A549 treated with ZK216348 at 1 μM for 4 hours (cell line): ENCODE results near the gene PAXIP1. TPM values are rescaled to one million over a fixed set of nuclear protein-coding genes. Genes with fewer than 3 reads are reported as not detected.

Source experiments
- total RNA-seq: library from RNA; stranded (reverse); fragments of 200-300 nt; extraction: Qiagen RNA extraction; gene quantifications from 5 replicates; pipeline ENCODE4 v1.2.3, GENCODE V29; 2022; ENCODE audit warnings: low read depth

Gene PAXIP1, protein sequence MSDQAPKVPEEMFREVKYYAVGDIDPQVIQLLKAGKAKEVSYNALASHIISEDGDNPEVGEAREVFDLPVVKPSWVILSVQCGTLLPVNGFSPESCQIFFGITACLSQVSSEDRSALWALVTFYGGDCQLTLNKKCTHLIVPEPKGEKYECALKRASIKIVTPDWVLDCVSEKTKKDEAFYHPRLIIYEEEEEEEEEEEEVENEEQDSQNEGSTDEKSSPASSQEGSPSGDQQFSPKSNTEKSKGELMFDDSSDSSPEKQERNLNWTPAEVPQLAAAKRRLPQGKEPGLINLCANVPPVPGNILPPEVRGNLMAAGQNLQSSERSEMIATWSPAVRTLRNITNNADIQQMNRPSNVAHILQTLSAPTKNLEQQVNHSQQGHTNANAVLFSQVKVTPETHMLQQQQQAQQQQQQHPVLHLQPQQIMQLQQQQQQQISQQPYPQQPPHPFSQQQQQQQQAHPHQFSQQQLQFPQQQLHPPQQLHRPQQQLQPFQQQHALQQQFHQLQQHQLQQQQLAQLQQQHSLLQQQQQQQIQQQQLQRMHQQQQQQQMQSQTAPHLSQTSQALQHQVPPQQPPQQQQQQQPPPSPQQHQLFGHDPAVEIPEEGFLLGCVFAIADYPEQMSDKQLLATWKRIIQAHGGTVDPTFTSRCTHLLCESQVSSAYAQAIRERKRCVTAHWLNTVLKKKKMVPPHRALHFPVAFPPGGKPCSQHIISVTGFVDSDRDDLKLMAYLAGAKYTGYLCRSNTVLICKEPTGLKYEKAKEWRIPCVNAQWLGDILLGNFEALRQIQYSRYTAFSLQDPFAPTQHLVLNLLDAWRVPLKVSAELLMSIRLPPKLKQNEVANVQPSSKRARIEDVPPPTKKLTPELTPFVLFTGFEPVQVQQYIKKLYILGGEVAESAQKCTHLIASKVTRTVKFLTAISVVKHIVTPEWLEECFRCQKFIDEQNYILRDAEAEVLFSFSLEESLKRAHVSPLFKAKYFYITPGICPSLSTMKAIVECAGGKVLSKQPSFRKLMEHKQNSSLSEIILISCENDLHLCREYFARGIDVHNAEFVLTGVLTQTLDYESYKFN
- 13.0 to 15.4 TPM (median 14.8 TPM) in 5 replicates for total RNA-seq

DNA sequence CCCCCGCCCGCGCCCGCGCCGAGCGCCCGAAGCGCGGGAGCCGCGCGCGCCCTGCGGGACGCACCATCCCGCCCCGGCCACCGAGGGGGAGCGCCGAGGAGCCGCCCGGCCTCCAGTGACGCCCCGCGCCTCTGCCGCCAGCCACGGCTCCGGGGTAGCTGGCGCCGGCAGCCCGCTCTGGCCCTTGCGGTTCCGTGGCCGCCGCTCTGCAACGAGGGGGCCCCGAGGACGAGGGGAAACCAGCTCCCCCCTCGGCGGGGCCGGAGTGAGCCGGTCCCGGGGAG is at the start of gene PAXIP1:
PAXIP1 (minus strand) TSS at position 33 of the 284 bp plus-strand sequence. CDS start 195 bp downstream, outside the sequence.

Other genes with a start within 250 kb of the PAXIP1 start
- not detected in 5 replicates for gene HTR5A, start 67.2 kb upstream of the PAXIP1 start, total RNA-seq